Muscle of back (tissue), 11 donors: ENCODE measurements around the gene MUC3A. TPM values are rescaled to one million over a fixed set of nuclear protein-coding genes. Genes with fewer than 3 reads are reported as not detected.
"Not testable (repeated sequence)": the region's sequence is repeated elsewhere in the genome, so short reads cannot be mapped to it uniquely, and the experiment has no call there.

Experiments used
- DNase-seq, 3 donors: peaks; one replicate each; pipeline versions ENCODE4 v3.0.0 to v3.0.0-alpha.2; 2013
- polyA plus RNA-seq, 10 donors: library from polyadenylated mRNA; unstranded; fragments of 120-200 nt; gene quantifications; one replicate each; pipeline ENCODE4 v1.2.1, GENCODE V29; 2013; ENCODE audit not compliant: insufficient read length in 10 of 10

Gene MUC3A
- polyA plus RNA-seq, 10 donors = 0.09 to 0.83 (median 0.17) TPM

GRCh38 chr7:100969066-100969615 lies 19.8 kb downstream of the MUC3A start, which contains the start of gene MUC12:
Gene MUC12, plus strand, starts transcription at chr7:100969565. Its CDS starts 58 bp downstream, at chr7:100969623.
- DNase-seq = no peak

- no peak for DNase-seq
Measured at GRCh38 chr7:100971111-100972001, 22.0 kb downstream of the MUC3A start.

GRCh38 chr7:100972002-100972347 lies 22.6 kb downstream of the MUC3A start:
- DNase-seq = no peak

GRCh38 chr7:100974021-100974420 lies 24.7 kb downstream of the MUC3A start:
- DNase-seq = no peak

GRCh38 chr7:100975371-100975821 lies 26.1 kb downstream of the MUC3A start:
- DNase-seq = no peak

GRCh38 chr7:100978300-100978699 lies 29.0 kb downstream of the MUC3A start:
- no peak for DNase-seq

- DNase-seq = no peak
Measured at GRCh38 chr7:100983451-100984187, 34.3 kb downstream of the MUC3A start.

- DNase-seq = not testable (repeated sequence)
Measured at GRCh38 chr7:100984241-100984918, 35.0 kb downstream of the MUC3A start.

- not testable (repeated sequence) for DNase-seq
Measured at GRCh38 chr7:100985033-100985797, 35.9 kb downstream of the MUC3A start.

GRCh38 chr7:100991631-100992030 lies 42.3 kb downstream of the MUC3A start:
- no peak for DNase-seq

GRCh38 chr7:100992280-100992679 lies 42.9 kb downstream of the MUC3A start:
- not testable (repeated sequence) for DNase-seq

GRCh38 chr7:100994671-100995070 lies 45.3 kb downstream of the MUC3A start:
- DNase-seq = not testable (repeated sequence)

GRCh38 chr7:100998530-100998929 lies 49.2 kb downstream of the MUC3A start:
- not testable (repeated sequence) for DNase-seq

- DNase-seq = not testable (repeated sequence)
Measured at GRCh38 chr7:100999334-100999733, 50.0 kb downstream of the MUC3A start.

- not testable (repeated sequence) for DNase-seq
Measured at GRCh38 chr7:101000025-101000424, 50.7 kb downstream of the MUC3A start.

GRCh38 chr7:101002333-101002732 lies 53.0 kb downstream of the MUC3A start:
- DNase-seq = not testable (repeated sequence)

- DNase-seq = not testable (repeated sequence)
Measured at GRCh38 chr7:101007361-101007760, 58.0 kb downstream of the MUC3A start.

GRCh38 chr7:101009629-101010028 lies 60.3 kb downstream of the MUC3A start:
- no peak for DNase-seq

- DNase-seq = no peak
Measured at GRCh38 chr7:101012931-101013330, 63.6 kb downstream of the MUC3A start.

- DNase-seq = no peak
Measured at GRCh38 chr7:101015626-101016025, 66.3 kb downstream of the MUC3A start.
